SU-DHL-6 (cell line): ENCODE results near the gene PRKCA.

Source experiments
- EZH2phosphoT487 ChIP-seq: fragments of 200-600 bp; sonication (generic), shearing (Covaris generic); conservative IDR thresholded peaks from 2 replicates; pipeline ENCODE4 v1.6.1; 2018; ENCODE audit warnings: mild to moderate bottlenecking, antibody characterized with exemption, low read length, moderate library complexity, mixed read lengths
- TF ChIP-seq, protein P1 (sequence below): fragments of 200-600 bp; sonication (generic); IDR thresholded peaks from one replicate; pipeline ENCODE4 v1.5.1; 2017; ENCODE audit warnings: antibody characterized with exemption, mild to moderate bottlenecking, low read length, moderate library complexity; ENCODE audit not compliant: insufficient read depth, poor library complexity, severe bottlenecking

DNA sequence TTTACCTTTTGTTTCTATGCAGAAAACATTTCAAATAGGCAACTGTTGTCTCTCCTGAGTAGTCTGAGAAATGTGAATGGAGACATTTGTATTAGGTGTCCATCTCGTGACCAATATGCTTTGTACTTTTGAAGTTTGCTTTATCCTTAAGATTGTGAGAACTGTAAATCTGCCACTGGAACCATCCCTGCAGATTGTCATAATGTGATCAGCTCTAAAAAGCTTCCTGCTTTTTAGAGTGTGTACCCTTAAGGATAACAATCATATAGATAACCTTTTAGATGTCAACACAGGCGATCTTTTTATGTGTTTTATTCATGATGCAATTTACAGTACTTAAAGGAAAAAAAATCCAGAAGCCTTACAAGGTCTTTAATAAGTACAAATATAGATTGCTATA lies 63.5 kb downstream of the PRKCA start:
- TF ChIP-seq, protein P1, sequence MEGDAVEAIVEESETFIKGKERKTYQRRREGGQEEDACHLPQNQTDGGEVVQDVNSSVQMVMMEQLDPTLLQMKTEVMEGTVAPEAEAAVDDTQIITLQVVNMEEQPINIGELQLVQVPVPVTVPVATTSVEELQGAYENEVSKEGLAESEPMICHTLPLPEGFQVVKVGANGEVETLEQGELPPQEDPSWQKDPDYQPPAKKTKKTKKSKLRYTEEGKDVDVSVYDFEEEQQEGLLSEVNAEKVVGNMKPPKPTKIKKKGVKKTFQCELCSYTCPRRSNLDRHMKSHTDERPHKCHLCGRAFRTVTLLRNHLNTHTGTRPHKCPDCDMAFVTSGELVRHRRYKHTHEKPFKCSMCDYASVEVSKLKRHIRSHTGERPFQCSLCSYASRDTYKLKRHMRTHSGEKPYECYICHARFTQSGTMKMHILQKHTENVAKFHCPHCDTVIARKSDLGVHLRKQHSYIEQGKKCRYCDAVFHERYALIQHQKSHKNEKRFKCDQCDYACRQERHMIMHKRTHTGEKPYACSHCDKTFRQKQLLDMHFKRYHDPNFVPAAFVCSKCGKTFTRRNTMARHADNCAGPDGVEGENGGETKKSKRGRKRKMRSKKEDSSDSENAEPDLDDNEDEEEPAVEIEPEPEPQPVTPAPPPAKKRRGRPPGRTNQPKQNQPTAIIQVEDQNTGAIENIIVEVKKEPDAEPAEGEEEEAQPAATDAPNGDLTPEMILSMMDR, result no peak
- TF ChIP-seq EZH2phosphoT487, result no peak
